GM19043 (cell line): Measurements from ENCODE around the gene S100A12.

ENCODE experiments used
- ATAC-seq: cut with Tn5 transposase; IDR thresholded peaks from one replicate; pipeline ENCODE4 v1.9.1; 2021; ENCODE audit warnings: low read depth; ENCODE audit not compliant: unreplicated experiment

Gene S100A12

GRCh38 chr1:153370146-153370545 lies 5.3 kb downstream of the S100A12 start:
- ATAC-seq, result no peak

GRCh38 chr1:153368495-153368894 lies 6.9 kb downstream of the S100A12 start:
- no peak for ATAC-seq

GRCh38 chr1:153367090-153367489 lies 8.3 kb downstream of the S100A12 start:
- no peak for ATAC-seq

GRCh38 chr1:153366261-153366660 lies 9.2 kb downstream of the S100A12 start:
- ATAC-seq, result no peak

GRCh38 chr1:153365696-153366095 lies 9.7 kb downstream of the S100A12 start:
- ATAC-seq, result no peak

- ATAC-seq, result no peak
These were observed 10.4 kb downstream of the S100A12 start for GRCh38 chr1:153364766-153365666.

- no peak for ATAC-seq
These were observed 11.3 kb downstream of the S100A12 start for GRCh38 chr1:153364156-153364555.

- ATAC-seq, result no peak
These were observed 11.8 kb downstream of the S100A12 start for GRCh38 chr1:153363641-153364040.

GRCh38 chr1:153362187-153362775 lies 13.1 kb downstream of the S100A12 start:
- no peak for ATAC-seq

- ATAC-seq, result no peak
These were observed 13.8 kb downstream of the S100A12 start for GRCh38 chr1:153361480-153362109.

- ATAC-seq, result no peak
These were observed 14.6 kb downstream of the S100A12 start for GRCh38 chr1:153360592-153361479.

GRCh38 chr1:153360190-153360589 lies 15.2 kb downstream of the S100A12 start:
- no peak for ATAC-seq

- no peak for ATAC-seq
These were observed 16.2 kb downstream of the S100A12 start for GRCh38 chr1:153359241-153359640.

- ATAC-seq, result no peak
These were observed 16.8 kb downstream of the S100A12 start for GRCh38 chr1:153358691-153358975.

GRCh38 chr1:153357853-153358690 lies 17.3 kb downstream of the S100A12 start, which contains the start of gene S100A9:
Gene S100A9, plus strand, starts transcription at chr1:153357854. Its CDS starts 430 bp downstream, at chr1:153358284.
- ATAC-seq, result no peak

GRCh38 chr1:153357076-153357852 lies 18.2 kb downstream of the S100A12 start:
- ATAC-seq, result no peak

GRCh38 chr1:153356392-153357075 lies 18.9 kb downstream of the S100A12 start:
- ATAC-seq, result no peak

- no peak for ATAC-seq
These were observed 19.9 kb downstream of the S100A12 start for GRCh38 chr1:153355445-153356071.
